GM13976 (cell line): ENCODE data around the gene PANK1.

ENCODE experiments used
- DNase-seq: peaks from one replicate; pipeline ENCODE4 v3.0.0; 2012; ENCODE audit warnings: low spot score
- in situ Hi-C: fragments of 300-500 bp; cut with MboI; formaldehyde crosslinking; loops from one replicate; pipeline ENCODE4 v1.12.0; 2022; ENCODE audit warnings: low sequenced_read_pairs, mixed read lengths, inconsistent platforms; ENCODE audit not compliant: unreplicated experiment
- TF ChIP-seq, protein P1 (sequence below): IDR thresholded peaks from 2 replicates; pipeline ENCODE4 v1.5.1; 2012; ENCODE audit warnings: borderline replicate concordance, mild to moderate bottlenecking; ENCODE audit not compliant: insufficient read depth; ENCODE audit errors: extremely low read depth, missing control alignments, control extremely low read depth

The PANK1 gene

DNA sequence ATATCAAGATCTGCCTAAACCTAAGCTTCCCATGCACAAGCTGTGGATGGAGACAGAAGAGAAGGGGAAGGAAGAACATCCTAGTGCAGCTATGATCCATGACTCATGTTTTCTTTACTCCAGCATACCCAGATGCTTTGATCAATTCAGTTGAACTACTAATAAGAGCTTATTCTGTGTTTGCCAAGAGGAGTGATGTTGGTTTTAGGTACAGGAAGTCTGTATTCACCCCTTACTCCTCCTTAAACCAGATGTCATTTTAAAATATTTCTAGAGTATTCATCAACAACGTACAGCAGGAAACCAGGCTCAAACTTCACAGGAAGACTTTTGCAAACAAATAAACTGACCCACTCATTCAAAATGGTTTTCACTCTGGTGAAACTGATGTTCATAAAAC is 29.2 kb downstream of the PANK1 start:
- TF ChIP-seq, protein P1, sequence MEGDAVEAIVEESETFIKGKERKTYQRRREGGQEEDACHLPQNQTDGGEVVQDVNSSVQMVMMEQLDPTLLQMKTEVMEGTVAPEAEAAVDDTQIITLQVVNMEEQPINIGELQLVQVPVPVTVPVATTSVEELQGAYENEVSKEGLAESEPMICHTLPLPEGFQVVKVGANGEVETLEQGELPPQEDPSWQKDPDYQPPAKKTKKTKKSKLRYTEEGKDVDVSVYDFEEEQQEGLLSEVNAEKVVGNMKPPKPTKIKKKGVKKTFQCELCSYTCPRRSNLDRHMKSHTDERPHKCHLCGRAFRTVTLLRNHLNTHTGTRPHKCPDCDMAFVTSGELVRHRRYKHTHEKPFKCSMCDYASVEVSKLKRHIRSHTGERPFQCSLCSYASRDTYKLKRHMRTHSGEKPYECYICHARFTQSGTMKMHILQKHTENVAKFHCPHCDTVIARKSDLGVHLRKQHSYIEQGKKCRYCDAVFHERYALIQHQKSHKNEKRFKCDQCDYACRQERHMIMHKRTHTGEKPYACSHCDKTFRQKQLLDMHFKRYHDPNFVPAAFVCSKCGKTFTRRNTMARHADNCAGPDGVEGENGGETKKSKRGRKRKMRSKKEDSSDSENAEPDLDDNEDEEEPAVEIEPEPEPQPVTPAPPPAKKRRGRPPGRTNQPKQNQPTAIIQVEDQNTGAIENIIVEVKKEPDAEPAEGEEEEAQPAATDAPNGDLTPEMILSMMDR: no peak
- no peak for DNase-seq
- in situ Hi-C loops: no loop called here

DNA sequence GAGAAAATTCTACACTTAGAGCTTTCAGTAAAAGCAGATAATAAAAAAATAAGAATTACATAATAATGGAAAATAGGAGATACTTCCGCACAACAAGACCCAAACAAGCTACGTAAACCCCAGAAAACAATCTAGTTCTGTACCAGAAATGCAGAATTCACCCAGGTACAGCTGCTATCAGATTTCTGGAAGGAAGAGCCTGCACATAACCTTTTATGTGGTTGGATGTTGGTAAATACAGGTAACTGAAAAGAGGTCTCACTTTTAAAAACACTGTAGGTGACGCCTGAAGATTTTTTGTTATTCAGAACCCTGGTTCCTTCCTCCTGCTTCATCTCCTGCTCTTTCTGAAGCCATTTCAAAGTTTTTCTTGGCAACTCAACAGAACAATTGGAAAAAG is 29.9 kb downstream of the PANK1 start:
- TF ChIP-seq, protein P1: no peak
- DNase-seq: no peak
- in situ Hi-C loops: no loop called here

DNA sequence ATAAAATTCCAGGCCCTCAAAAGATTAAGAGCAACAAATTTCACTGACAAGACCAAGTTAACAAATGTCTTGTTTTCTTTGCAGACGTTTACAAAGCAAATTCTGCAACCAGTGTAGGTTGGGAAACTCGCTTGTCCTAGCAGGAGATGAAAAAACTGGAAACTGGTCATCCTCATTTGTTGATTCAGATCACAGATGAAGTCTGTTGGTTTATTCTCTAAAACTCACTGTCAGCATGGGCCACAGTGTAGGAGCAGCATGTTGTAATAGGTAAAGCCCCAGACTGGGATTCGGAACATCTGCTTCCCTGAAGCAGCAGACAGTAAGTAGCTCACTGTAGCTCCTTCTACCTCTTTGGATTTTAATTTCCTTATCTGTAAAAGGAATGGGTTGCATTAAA is 31.5 kb downstream of the PANK1 start:
- DNase-seq: no peak
- in situ Hi-C loops: no loop called here
- TF ChIP-seq, protein P1: no peak

DNA sequence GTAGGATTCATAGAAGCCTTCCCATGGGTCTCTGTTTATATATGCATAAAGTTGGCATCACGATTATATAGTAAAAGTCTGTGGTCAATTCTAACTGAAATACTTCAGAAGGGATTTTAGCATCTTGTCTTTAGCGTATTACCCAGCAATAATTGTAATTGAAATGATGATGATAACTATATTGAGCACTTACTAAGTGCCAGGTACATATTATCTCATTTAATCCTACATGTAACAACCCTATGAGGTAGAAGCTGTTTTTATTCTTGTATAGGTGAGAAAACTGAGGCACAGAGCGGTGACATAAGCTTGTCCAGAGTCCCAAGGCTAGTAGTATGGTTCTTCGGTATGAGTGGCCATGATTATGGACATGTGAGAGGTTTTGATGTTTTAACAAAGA is 33.8 kb downstream of the PANK1 start:
- in situ Hi-C loops: no loop called here
- TF ChIP-seq, protein P1: no peak

DNA sequence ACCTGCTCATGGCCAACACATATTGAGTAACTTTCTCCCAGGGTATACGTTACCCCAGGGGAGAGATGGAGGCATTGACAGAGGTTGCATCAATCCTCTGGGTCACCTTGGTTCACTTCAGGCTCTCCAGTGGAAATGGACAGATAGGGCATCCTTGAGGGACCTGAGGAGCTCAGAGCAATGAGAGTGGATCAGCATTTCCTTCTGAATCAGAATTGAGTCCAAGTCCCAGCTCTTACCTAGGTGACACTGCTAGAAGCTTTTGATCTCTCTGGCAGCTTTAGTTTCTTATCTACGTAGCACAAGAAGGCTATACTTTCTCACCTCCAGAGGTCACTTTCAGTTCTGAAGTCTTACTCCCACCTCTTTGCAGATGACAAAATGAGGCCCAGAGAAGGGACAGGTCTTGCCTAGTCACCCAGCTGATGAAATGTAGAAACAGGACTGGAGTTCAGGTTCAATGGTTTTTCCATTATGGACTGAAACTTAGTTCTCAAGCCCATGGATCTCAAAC is 35.2 kb downstream of the PANK1 start:
- in situ Hi-C loops: no loop called here
- TF ChIP-seq, protein P1: no peak
- peak; percentile 63 for DNase-seq

More for the DNA sequence above, 33.8 kb downstream of the PANK1 start:
- DNase-seq: no peak

DNA sequence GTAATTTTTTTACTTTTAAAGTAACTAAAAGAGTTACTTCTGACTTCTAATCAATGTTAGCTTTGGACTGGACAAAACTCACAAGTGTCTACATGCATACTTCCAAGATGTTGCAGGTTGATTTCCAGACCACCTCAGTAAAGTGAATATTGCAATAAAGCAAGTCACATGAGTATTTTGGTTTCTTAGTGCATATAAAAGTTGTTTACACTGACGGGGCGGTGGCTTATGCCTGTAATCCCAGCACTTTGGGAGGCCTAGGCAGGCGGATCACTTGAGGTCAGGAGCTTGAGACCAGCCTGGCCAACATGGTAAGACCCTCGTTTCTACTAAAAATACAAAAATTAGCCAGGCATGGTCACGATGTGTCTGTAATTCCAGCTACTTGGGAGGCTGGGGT is 40.8 kb downstream of the PANK1 start:
- in situ Hi-C loops: no loop called here
- TF ChIP-seq, protein P1: no peak
- DNase-seq: no peak

DNA sequence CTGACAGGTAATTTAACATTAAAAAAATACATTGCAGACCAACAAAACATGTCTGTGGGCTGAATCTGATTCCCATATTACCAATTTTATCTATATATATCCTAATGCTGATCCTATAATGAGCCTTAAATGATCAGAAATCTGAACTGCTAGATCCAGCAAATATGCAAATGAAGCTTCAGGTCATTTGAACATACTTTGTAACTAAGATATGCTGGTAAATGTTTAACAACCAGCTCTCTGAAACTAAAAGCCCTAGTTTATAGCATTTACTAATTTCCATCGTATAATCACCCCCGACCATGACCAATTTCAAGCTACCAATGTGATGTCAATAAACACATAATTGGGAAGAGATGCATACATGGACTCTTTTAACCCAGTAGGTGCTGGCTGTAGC is 42.1 kb downstream of the PANK1 start:
- in situ Hi-C loops: no loop called here
- TF ChIP-seq, protein P1: no peak
- DNase-seq: no peak
